Naive thymus-derived CD4-positive, alpha-beta T cell (primary cell): ENCODE results near the gene CAMSAP1. TPM values are rescaled to one million over a fixed set of nuclear protein-coding genes. Genes with fewer than 3 reads are reported as not detected.
A peak's percentile ranks its signal among the peaks of the same experiment; 100 is the strongest.

Source experiments
- ATAC-seq: fragments of 150-1000 bp; cut with Tn5 transposase; 2 replicates; pipeline ENCODE4 v1.10.0; 2021; ENCODE audit warnings: mild to moderate bottlenecking, moderate library complexity
- CTCF ChIA-PET: fragments of 350-600 bp; sonication (Branson Sonifier 250); formaldehyde crosslinking; loops from one replicate; lab custom pipeline; 2021; ENCODE audit warnings: antibody characterized with exemption; lab: Charles Lee
- POLR2A ChIA-PET: fragments of 350-600 bp; sonication (Branson Sonifier 250); formaldehyde crosslinking; loops from one replicate; lab custom pipeline; 2021; ENCODE audit warnings: antibody characterized with exemption, inconsistent platforms; lab: Charles Lee
- DNase-seq, 9 donors: peaks; one replicate each; pipeline versions ENCODE4 v3.0.0 to v3.0.0-alpha.2; 2020 to 2022; ENCODE audit warnings: mixed read lengths in 1 of 9
- H3K27ac ChIP-seq: one replicate; pipeline ENCODE4 v1.7.0; 2013; ENCODE audit warnings: mild to moderate bottlenecking, low read depth, low read length, moderate library complexity
- H3K27me3 ChIP-seq, 2 donors: one replicate each; pipeline ENCODE4 v1.7.0; 2013; ENCODE audit warnings: low read length in 2 of 2, mild to moderate bottlenecking in 2 of 2, moderate library complexity in 2 of 2; ENCODE audit not compliant: control insufficient read depth in 2 of 2, insufficient read depth in 2 of 2
- H3K36me3 ChIP-seq, 3 experiments: 1 replicate in 2 of 3; 2 replicates in 1 of 3; pipeline ENCODE4 v1.7.0; 2013; ENCODE audit warnings: low read length in 3 of 3, mild to moderate bottlenecking in 3 of 3, moderate library complexity in 1 of 3; ENCODE audit not compliant: insufficient read depth in 3 of 3, control insufficient read depth in 2 of 3
- H3K4me1 ChIP-seq, 2 donors: one replicate each; pipeline ENCODE4 v1.7.0; 2013; ENCODE audit warnings: low read length in 2 of 2, mild to moderate bottlenecking in 2 of 2, moderate library complexity in 1 of 2; ENCODE audit not compliant: control insufficient read depth in 2 of 2, insufficient read depth in 2 of 2
- H3K4me3 ChIP-seq: 2 replicates; pipeline ENCODE4 v1.7.0; 2013; ENCODE audit warnings: mild to moderate bottlenecking, low read length
- H3K9me3 ChIP-seq, 3 experiments: 1 replicate in 2 of 3; 2 replicates in 1 of 3; pipeline ENCODE4 v1.7.0; 2013; ENCODE audit warnings: low read length in 3 of 3; ENCODE audit not compliant: control insufficient read depth in 2 of 3
- H3K27ac Mint-ChIP-seq, 9 donors: one replicate each; pipeline ENCODE4 v1.8.0; 2020 to 2022; ENCODE audit warnings: mixed read lengths in 9 of 9, mild to moderate bottlenecking in 8 of 9, moderate library complexity in 5 of 9, inconsistent platforms in 2 of 9
- H3K27me3 Mint-ChIP-seq, 5 donors: one replicate each; pipeline ENCODE4 v1.8.0; 2021 to 2022; ENCODE audit warnings: mixed read lengths in 5 of 5, mild to moderate bottlenecking in 1 of 5
- H3K36me3 Mint-ChIP-seq, 5 donors: one replicate each; pipeline ENCODE4 v1.8.0; 2020 to 2022; ENCODE audit warnings: mixed read lengths in 5 of 5, mild to moderate bottlenecking in 3 of 5, inconsistent platforms in 1 of 5
- H3K4me1 Mint-ChIP-seq, 7 donors: one replicate each; pipeline ENCODE4 v1.8.0; 2020 to 2022; ENCODE audit warnings: mixed read lengths in 7 of 7, mild to moderate bottlenecking in 3 of 7, inconsistent platforms in 1 of 7
- H3K4me3 Mint-ChIP-seq, 10 donors: one replicate each; pipeline ENCODE4 v1.8.0; 2020 to 2022; ENCODE audit warnings: mild to moderate bottlenecking in 10 of 10, mixed read lengths in 10 of 10, moderate library complexity in 6 of 10, inconsistent platforms in 2 of 10
- H3K9me3 Mint-ChIP-seq, 11 donors: one replicate each; pipeline ENCODE4 v1.8.0; 2020 to 2022; ENCODE audit warnings: mixed read lengths in 11 of 11, mild to moderate bottlenecking in 4 of 11, inconsistent platforms in 1 of 11, moderate library complexity in 1 of 11
- intact Hi-C, 2 donors: fragments of 100-400 bp; cut with micrococcal nuclease; formaldehyde crosslinking; loops; one replicate each; pipeline ENCODE4 v1.15.1; 2023
- polyA plus RNA-seq, 2 donors: library from polyadenylated mRNA; unstranded; fragments of 300-500 nt; fragmentation: Illumina TruSeq; gene quantifications; one replicate each; pipeline ENCODE4 v1.2.3, GENCODE V29; 2021
- total RNA-seq, 6 experiments: library from RNA in 5 of 6; stranded (reverse) in 5 of 6; gene quantifications; 1 replicate in 5 of 6; 2 replicates in 1 of 6; pipeline ENCODE4 v1.2.3 and lab custom pipeline; 2021 to 2026

The CAMSAP1 gene
- total and polyA plus RNA-seq, 7 experiments from 2014 or later, result 0.65 to 34.3 (median 21.5) TPM

GRCh38 chr9:135821733-135822373 is 85.5 kb downstream of the CAMSAP1 start:
- H3K27me3 Mint-ChIP-seq, result no peaks in the 10 kb centered on the region
- ATAC-seq (no peak), DNase-seq (no peak)
- H3K36me3 Mint-ChIP-seq, result peaks cover 0 to 76% (median 35%) of the 10 kb centered on the region in 5 donors
- peaks cover 4 to 94% (median 7%) of the 10 kb centered on the region in 3 experiments for H3K36me3 ChIP-seq
- H3K27ac Mint-ChIP-seq, result peak overlapping the region in 1 of 9 donors; percentile 65
- H3K4me1 ChIP-seq, result no peaks in the 10 kb centered on the region
- no peak overlapping the region for H3K4me3 Mint-ChIP-seq
- peaks cover 0 to 19% (median 0%) of the 10 kb centered on the region in 7 donors for H3K4me1 Mint-ChIP-seq
- no peak overlapping the region for H3K4me3 ChIP-seq
- H3K27me3 ChIP-seq, result no peaks in the 10 kb centered on the region
- CTCF ChIA-PET, result no interaction called here
- POLR2A ChIA-PET, result no interaction called here
- intact Hi-C loops, result no loop called here
- no peaks in the 10 kb centered on the region for H3K9me3 ChIP-seq
- H3K9me3 Mint-ChIP-seq, result no peaks in the 10 kb centered on the region
- H3K27ac ChIP-seq, result no peak overlapping the region

- no peaks in the 10 kb centered on the region for H3K27me3 ChIP-seq
- ChIA-PET CTCF (no interaction called here), POLR2A (no interaction called here)
- peaks cover 7 to 94% (median 8%) of the 10 kb centered on the region in 3 experiments for H3K36me3 ChIP-seq
- H3K27ac ChIP-seq, result no peak overlapping the region
- peaks cover 0 to 78% (median 32%) of the 10 kb centered on the region in 5 donors for H3K36me3 Mint-ChIP-seq
- H3K4me3 ChIP-seq, result no peak overlapping the region
- no peaks in the 10 kb centered on the region for H3K27me3 Mint-ChIP-seq
- no peaks in the 10 kb centered on the region for H3K9me3 Mint-ChIP-seq
- intact Hi-C loops, result no loop called here
- H3K4me3 Mint-ChIP-seq, result no peak overlapping the region
- H3K27ac Mint-ChIP-seq, result no peak overlapping the region
- DNase-seq (no peak), ATAC-seq (no peak)
- no peaks in the 10 kb centered on the region for H3K9me3 ChIP-seq
- no peaks in the 10 kb centered on the region for H3K4me1 ChIP-seq
- H3K4me1 Mint-ChIP-seq, result peaks cover 0 to 14% (median 0%) of the 10 kb centered on the region in 7 donors
These were observed 86.2 kb downstream of the CAMSAP1 start for GRCh38 chr9:135821116-135821515.

GRCh38 chr9:135820661-135821060 is 86.7 kb downstream of the CAMSAP1 start:
- DNase-seq (no peak), ATAC-seq (no peak)
- no peak overlapping the region for H3K27ac ChIP-seq
- POLR2A ChIA-PET, result interaction anchor here (0.6 kb wide), 1 partner anchor 1603 kb away, joined by 5 read pairs; the partner anchor contains the start of gene NOXA1
- H3K4me3 Mint-ChIP-seq, result no peak overlapping the region
- H3K4me1 ChIP-seq, result no peaks in the 10 kb centered on the region
- no peak overlapping the region for H3K4me3 ChIP-seq
- peaks cover 0 to 12% (median 0%) of the 10 kb centered on the region in 7 donors for H3K4me1 Mint-ChIP-seq
- H3K9me3 Mint-ChIP-seq, result no peaks in the 10 kb centered on the region
- H3K36me3 ChIP-seq, result peaks cover 7 to 94% (median 8%) of the 10 kb centered on the region in 3 experiments
- intact Hi-C loops, result no loop called here
- H3K27me3 Mint-ChIP-seq, result no peaks in the 10 kb centered on the region
- peaks cover 0 to 80% (median 32%) of the 10 kb centered on the region in 5 donors for H3K36me3 Mint-ChIP-seq
- CTCF ChIA-PET, result no interaction called here
- no peaks in the 10 kb centered on the region for H3K27me3 ChIP-seq
- H3K9me3 ChIP-seq, result no peaks in the 10 kb centered on the region
- no peak overlapping the region for H3K27ac Mint-ChIP-seq

- peaks cover 7 to 94% (median 8%) of the 10 kb centered on the region in 3 experiments for H3K36me3 ChIP-seq
- H3K4me3 Mint-ChIP-seq, result no peak overlapping the region
- CTCF ChIA-PET, result no interaction called here
- no peaks in the 10 kb centered on the region for H3K4me1 ChIP-seq
- H3K4me3 ChIP-seq, result no peak overlapping the region
- peaks cover 0 to 79% (median 27%) of the 10 kb centered on the region in 5 donors for H3K36me3 Mint-ChIP-seq
- ATAC-seq (no peak), DNase-seq (no peak)
- POLR2A ChIA-PET, result no interaction called here
- H3K9me3 ChIP-seq, result no peaks in the 10 kb centered on the region
- intact Hi-C loops, result no loop called here
- H3K27me3 ChIP-seq, result no peaks in the 10 kb centered on the region
- no peaks in the 10 kb centered on the region for H3K27me3 Mint-ChIP-seq
- no peak overlapping the region for H3K27ac Mint-ChIP-seq
- no peaks in the 10 kb centered on the region for H3K9me3 Mint-ChIP-seq
- no peak overlapping the region for H3K27ac ChIP-seq
- peaks cover 0 to 5% (median 0%) of the 10 kb centered on the region in 7 donors for H3K4me1 Mint-ChIP-seq
These were observed 87.4 kb downstream of the CAMSAP1 start for GRCh38 chr9:135819905-135820304.

- Histone ChIP-seq H3K27me3 (no peaks in the 10 kb centered on the region), H3K4me1 (no peaks in the 10 kb centered on the region), H3K4me3 (no peak overlapping the region), H3K36me3 (peaks cover 5 to 94% (median 8%) of the 10 kb centered on the region in 3 experiments), H3K27ac (no peak overlapping the region), H3K9me3 (no peaks in the 10 kb centered on the region)
- no peak overlapping the region for H3K27ac Mint-ChIP-seq
- DNase-seq (no peak), ATAC-seq (no peak)
- intact Hi-C loops, result no loop called here
- ChIA-PET POLR2A (no interaction called here), CTCF (no interaction called here)
- no peak overlapping the region for H3K4me3 Mint-ChIP-seq
- H3K27me3 Mint-ChIP-seq, result no peaks in the 10 kb centered on the region
- peaks cover 0 to 81% (median 32%) of the 10 kb centered on the region in 5 donors for H3K36me3 Mint-ChIP-seq
- H3K9me3 Mint-ChIP-seq, result no peaks in the 10 kb centered on the region
- H3K4me1 Mint-ChIP-seq, result peaks cover 0 to 5% (median 0%) of the 10 kb centered on the region in 7 donors
These were observed 88.4 kb downstream of the CAMSAP1 start for GRCh38 chr9:135818718-135819475.

GRCh38 chr9:135817951-135818717 is 89.2 kb downstream of the CAMSAP1 start:
- H3K9me3 Mint-ChIP-seq, result no peaks in the 10 kb centered on the region
- ChIA-PET CTCF (no interaction called here), POLR2A (no interaction called here)
- peaks cover 0 to 92% (median 8%) of the 10 kb centered on the region in 3 experiments for H3K36me3 ChIP-seq
- ATAC-seq, result no peak
- H3K9me3 ChIP-seq, result no peaks in the 10 kb centered on the region
- no peaks in the 10 kb centered on the region for H3K27me3 ChIP-seq
- no peak for DNase-seq
- H3K4me3 Mint-ChIP-seq, result no peak overlapping the region
- no peaks in the 10 kb centered on the region for H3K27me3 Mint-ChIP-seq
- no peak overlapping the region for H3K27ac Mint-ChIP-seq
- peaks cover 0 to 5% (median 0%) of the 10 kb centered on the region in 7 donors for H3K4me1 Mint-ChIP-seq
- intact Hi-C loops, result no loop called here
- H3K36me3 Mint-ChIP-seq, result peaks cover 0 to 79% (median 27%) of the 10 kb centered on the region in 5 donors
- no peak overlapping the region for H3K4me3 ChIP-seq
- H3K4me1 ChIP-seq, result no peaks in the 10 kb centered on the region
- H3K27ac ChIP-seq, result no peak overlapping the region
